Measurements from ENCODE around the gene JPT1.
A peak's percentile ranks its signal among the peaks of the same experiment; 100 is the strongest.
"Not testable (repeated sequence)": the region's sequence is repeated elsewhere in the genome, so short reads cannot be mapped to it uniquely, and the experiment has no call there.

Gene JPT1, protein sequence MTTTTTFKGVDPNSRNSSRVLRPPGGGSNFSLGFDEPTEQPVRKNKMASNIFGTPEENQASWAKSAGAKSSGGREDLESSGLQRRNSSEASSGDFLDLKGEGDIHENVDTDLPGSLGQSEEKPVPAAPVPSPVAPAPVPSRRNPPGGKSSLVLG

DNA sequence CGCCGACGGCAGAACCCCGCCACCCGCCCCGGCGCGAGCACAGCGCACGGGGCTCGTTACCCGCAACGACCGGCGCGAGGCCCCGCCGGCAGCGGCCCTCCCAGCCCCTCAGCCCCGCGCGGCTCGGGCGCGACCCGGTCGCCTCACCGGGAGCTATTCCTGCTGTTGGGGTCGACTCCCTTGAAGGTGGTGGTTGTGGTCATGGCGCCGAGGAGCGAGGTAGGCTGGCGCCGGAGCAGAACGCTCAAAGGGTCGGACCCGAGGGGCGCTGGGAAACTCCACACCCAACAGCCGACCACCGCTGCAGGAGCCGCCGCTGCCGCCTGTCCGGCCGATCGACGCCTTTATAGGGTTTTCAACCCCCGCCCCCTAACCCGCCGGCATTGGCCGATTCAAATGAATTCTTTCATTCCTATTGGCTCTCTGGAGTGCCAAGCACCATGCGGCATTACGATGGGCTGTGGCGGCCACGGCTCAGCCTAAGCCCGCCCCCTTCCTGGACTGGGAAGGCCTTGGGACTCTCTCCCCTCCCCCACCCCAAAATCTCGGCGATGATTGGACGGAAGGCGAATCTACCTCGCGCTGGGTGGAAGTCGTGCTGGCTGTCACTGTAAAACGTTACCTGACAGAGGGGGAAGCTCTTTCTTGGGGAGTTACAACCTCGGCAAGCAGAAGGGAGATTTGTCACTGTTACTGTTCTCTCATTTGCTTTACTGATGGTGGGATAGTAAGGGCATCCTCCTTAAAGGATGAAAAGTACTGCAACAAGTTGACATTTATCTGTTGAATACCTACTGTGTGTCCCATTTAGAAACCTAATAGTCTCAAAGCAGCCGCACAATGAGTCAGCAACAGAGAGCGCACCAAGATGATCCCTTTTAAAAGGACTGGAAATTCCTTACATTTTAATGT lies at the start of gene JPT1:
Gene JPT1, minus strand, starts transcription at position 318 of the 912 bp plus-strand sequence. Its CDS starts 115 bp downstream, at position 203.
- DNase-seq: peak; percentile 98

DNA sequence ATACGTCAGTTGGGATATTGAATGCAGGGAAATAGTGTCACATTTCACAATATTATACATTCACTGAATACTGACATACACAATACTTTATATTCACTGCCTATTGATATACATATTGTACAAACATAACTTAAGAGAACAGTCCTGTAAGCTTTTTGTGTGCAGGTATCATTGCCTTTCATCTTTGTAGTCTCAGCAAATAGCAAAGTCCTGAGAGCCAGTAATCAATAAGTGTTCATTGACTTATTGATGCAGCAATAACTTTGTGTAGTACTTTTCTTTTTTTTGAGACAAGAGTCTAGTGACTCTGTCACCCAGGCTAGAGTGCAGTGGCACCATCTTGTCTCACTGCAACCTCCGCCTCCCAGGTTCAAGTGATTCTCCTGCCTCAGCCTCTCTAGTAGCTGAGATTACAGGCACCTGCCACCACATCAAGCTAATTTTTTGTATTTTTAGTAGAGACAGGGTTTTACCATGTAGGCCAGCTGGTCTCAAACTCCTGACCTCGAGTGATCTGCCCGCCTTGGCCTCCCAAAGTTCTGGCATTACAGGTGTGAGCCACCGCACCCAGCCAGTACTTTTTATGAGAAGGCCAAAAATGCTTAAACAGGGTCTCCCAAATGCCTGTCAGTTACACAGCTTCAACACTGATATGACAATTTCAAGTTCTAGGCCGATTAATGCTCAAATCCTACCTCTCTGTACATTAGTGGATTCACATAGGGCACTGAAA lies 45.7 kb upstream of the JPT1 start:
- no peak for DNase-seq

DNA sequence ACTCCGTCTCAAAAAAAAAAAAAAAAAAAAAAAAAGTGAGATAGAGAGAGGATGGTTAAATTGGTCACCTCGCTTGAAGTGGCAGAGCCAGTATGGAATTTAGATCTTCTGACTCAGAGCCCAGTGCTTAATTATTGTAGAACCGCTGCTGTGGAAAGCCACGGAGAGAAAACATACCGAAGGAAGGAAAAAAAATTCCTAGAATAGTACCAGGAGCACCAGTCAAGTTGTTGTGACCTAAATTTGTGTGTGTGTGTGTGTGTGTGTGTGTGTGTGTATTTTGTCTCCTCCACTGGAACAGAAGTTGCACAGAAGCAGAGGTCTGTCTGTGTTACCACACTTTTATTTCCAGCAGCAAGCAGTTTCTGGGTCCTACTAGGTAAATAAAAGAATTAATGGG lies 40.6 kb upstream of the JPT1 start:
- no peak for DNase-seq

DNA sequence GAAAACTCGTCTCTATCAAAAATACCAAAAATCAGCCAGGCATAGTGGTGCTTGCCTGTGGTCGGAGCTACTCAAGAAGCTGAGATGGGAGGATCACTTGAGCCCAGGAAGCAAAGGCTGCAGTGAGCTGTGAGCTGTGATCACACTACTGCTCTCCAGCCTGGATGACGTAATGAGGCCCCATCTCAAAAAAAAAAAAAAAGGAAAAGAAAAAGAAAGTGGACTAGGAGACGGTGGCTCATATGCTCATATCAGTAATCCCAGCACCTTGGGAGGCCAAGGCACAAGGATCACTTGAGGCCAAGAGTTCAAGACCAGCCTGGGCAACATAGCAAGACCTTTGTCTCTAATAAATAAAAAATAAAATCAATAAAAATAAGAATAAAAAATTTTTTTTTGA lies 37.3 kb upstream of the JPT1 start:
- no peak for DNase-seq

DNA sequence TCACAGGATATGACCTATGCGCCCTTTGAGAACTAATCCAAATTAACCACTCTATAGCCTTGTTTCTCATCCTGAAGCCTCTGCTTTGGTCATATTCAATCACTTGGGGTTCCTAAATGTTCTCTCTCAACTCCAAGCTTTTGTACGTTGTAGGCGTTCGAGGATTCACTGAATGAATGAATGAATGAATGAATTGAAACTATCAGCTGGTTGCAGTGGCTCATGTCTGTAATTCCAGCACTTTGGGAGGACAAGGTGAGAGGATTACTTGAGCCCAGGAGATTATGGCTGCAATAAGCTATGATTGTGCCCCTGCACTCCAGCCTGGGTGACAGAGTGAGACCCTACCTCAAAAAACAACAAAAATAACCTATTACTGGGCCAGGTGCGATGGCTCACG lies 34.3 kb upstream of the JPT1 start:
- DNase-seq: no peak

DNA sequence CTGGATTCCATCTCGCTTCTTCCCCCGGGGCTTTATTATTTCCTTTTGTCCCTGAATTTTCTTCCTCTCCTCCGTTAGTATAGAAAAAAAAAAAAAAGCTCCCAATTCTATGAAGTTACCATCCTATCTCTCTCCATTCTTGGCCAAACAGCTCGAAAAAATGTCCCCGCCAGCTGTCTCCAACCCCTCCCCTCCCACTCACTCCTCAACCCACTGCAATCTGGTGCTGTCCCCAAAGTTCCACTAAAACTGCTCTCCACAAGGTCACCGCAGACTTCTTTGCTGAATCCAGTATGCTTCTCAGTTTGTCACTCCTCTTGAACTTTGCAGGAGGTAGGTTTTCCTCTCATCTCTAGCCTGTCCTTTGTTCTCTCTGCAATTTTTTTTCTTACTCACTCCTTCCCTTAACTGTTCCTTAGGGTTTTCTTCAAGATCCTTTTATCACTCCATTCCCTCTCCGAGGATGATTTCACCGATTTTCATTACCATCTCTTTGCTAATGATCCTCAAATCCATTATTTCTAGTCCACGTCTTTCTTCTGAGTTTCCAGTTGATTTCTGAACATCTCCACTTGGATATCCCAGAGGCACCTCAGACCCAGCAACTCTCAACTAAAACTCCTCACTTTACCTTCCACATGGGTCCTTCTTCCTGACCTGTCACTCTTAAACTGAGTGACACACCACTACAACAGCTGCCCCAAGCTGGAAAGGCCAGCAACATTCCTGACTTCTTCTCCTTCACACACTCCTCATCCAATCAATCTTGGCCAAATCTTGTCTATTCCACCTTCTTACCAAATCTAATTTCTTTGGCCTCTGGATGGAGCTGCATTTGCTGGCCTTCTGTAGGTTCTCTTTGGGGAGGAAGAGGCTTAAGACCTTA lies 29.9 kb upstream of the JPT1 start:
- no peak for DNase-seq

DNA sequence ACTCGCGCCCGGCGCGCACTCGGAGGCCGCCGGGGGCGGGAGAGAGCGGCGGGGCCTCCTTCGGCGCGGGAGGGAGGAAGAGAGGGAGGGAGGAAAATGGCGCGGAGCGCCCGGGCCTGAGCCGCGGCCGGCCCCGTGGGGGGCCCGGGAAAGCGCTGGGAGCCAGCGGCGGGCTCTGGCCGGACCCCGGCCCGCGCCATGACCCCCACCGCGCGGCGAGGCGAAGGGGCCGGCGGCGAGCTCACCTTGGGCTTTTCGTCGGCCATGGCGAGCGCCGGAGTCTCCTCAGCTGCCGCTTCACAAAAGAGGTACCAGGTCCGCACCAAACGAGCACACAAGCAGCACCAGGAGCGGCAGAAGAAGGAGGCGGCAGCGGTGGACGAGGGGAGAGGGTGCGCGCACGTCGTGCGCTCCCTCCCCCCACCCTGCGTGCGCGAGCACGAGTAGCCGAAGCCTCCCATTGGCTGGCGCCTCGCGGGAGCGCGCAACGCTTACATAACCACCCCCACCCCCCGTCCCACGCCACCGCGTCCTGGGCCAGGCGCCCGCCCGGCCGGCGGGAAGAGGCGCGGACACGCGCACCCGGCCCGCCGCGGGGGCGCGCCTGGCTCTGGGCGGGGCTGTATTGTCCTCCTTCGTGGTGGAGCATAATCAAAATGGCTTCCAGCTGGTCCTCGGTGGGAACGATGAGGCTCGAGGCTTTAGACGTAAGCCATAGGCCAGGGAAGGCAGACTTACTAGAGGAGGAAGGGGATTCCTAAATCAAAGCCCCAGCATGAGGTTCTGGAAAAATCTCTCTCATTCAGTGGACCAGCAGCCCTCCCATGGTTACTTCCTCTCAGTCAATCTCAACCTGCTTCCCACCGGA lies 28.5 kb upstream of the JPT1 start, which contains the start of gene SUMO2:
Gene SUMO2, minus strand, starts transcription at position 391 of the 868 bp plus-strand sequence. Its CDS starts 125 bp downstream, at position 266.
- DNase-seq: peak; percentile 91

DNA sequence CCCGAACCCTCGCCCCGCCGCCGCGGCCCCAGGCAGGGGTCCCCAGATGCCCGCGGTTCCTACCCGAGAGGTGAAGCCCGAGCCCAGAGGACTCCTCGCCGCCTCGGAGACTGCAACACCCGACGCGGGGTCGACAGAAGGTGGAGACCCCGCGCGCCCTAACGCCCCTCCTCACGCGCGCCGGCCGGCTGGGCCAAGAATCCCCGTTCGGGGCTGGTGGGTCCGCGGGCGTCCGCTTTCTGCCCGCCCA lies 27.9 kb upstream of the JPT1 start:
- peak; percentile 41 for DNase-seq

DNA sequence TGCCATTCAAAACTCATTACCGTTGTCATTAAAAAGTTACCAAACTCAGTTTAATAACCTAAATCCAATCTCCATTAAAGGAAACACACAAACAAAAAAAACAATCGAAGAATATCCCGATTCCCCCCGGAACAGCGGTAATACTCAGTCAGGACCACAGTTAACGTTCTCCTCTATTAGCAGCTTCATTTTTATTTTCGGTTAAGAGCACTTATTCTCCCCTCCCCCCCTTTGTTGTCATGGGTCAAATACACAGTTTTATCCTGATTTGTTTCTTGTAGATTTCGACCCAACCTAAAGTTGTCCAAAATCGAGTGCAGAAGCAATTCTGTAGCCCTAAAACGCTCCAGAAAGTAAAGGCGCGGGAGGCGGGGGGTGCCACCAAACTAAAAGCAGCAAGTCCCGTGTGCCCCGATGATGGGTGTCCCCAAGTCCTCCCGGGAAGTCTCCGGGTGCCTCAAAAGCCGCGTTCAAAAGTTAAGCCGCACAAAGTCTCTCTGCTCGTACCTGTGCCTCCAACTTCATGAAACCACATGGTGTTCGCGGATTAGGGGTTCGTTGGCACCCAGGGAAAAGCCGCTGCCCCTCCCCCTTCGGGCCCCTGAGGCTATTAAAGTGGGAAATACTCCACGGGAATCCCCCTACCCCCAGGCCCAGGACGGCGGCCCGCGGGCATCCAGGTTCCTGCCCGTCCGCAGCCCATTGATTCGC lies 27.5 kb upstream of the JPT1 start:
- DNase-seq: no peak

DNA sequence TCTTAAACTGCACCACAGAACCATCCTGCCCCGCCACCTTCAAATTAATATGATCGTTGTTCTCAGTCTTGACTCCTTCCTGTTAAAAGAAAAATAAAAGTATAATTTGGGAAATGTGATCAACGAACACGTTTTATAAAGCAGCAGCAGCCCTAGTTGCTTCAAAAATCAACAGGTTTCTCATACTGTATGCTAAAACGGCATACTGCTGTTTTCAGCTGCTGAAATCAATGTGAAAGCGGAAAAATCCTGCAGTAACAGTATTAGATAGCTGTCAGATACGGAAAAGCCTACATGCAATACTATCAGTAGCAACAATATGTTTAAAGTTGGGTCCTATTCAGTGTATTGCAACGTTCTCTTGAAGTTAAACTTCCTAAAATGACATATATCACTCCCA lies 26.8 kb upstream of the JPT1 start:
- DNase-seq: no peak

DNA sequence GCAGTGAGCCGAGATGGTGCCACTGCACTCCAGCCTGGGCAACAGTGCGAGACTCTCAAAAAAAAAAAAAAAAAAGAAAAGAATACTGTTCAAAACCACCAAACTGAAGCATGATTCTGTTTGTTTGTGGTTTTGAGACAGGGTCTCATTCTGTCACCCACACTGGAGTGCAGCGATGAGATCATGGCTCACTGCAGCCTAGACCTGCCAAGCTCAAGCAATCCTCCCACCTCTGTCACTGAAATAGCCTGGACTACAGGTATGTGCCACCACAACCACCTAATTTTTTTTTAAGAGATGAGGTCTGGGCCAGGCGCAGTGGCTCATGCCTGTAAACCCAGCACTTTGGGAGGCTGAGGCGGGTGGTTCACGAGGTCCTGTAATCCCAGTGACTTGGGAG lies 24.1 kb upstream of the JPT1 start:
- no peak for DNase-seq

DNA sequence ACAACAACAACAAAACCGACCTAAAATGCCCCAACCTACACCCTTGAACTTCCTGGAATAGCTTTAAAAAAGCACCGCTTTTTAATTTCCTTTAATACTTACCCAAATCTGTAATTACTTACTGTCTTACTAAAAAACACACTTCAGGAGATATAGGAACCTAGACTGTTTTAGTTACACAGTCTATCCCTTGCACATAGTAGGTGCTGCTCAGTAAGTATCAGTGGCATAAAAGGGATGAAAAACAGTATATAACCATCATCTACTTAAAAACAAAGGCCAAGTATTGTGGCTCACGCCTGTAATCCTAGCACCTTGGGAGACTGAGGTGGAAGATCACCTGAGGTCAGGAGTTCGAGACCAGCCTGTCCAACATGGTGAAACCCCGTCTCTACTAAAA lies 22.3 kb upstream of the JPT1 start:
- DNase-seq: no peak

DNA sequence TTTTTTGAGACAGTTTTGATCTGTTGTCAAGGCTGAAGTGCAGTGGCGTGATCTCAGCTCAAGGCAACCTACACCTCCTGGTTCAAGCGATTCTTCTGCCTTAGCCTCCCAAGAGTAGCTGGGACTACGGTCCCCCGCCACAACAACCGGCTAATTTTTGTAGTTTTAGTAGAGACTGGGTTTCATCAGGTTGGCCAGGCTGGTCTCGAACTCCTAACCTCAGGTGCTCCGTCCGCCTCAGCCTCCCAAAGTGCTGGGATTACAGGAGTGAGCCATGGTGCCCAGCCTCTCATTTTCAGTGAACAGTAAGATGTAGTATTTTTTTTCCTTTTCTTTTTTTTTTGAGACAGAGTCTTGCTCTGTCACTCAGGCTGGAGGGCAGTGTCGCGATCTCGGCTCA lies 20.7 kb upstream of the JPT1 start:
- DNase-seq: no peak

DNA sequence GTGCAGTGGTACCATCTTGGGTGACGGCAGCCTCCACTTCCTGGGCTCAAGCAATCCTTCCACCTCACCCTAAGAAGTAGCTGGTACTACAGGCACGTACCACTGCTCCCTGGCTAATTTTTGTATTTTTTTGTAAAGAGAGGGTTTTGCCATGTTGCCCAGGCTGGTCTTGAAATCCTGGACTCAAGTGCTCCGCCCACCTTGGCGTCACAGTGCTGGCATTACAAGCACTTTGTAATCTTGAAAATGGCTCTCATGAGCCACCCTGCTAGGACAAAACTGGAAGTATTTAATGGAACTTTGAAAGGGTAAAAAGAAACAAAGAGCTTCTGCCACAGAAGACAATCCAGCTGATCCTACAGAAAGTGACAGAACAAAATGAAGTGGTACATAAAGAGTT lies 19.2 kb upstream of the JPT1 start:
- no peak for DNase-seq

DNA sequence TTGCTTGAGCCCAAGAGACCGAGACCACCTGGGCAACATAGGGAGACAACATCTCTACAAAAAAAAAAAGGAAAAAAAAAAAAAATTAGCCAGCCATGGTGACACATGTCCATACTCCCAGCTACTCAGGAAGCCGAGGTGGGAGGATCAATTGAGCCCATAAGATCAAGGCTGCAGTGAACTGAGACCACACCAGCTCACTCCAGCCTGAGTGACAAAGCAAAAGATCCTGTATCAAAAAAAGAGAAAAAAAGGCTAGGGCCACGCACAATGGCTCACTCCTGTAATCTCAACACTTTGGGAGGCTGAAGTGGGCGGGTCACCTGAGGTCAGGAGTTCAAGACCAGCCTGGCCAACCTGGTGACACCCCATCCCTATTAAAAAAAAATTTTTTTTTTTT lies 14.7 kb upstream of the JPT1 start:
- no peak for DNase-seq

DNA sequence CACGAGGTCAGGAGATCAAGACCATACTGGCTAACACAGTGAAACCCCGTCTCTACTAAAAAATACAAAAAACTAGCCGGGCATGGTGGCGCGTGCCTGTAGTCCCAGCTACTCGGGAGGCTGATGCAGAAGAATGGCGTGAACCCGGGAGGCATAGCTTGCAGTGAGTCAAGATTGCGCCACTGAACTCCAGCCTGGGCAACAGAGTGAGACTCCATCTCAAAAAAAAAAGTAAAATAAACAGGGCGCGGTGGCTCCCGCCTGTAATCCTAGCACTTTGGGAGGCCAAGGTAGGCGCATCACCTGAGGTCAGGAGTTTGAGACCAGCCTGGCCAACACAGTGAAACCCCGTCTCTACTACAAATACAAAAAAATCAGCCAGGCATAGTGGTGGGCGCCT lies 10.3 kb upstream of the JPT1 start:
- not testable (repeated sequence) for DNase-seq

DNA sequence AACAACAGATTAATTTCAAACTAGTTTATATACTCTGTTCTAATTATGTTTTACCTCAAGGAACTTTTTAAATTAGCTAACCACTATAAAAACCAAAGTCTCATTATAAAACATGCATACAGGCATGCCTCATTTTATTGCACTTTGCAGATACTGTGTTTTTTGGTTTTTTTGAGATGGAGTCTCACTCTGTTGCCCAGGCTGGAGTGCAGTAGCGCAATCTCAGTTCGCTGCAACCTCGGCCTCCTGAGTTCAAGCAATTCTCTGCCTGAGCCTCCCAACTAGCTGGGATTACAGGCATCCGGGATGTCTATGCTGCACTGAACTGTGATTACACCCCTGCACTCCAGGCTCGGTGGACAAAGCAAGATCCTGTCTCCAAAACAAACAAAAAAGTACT lies 8.8 kb upstream of the JPT1 start:
- DNase-seq: no peak

DNA sequence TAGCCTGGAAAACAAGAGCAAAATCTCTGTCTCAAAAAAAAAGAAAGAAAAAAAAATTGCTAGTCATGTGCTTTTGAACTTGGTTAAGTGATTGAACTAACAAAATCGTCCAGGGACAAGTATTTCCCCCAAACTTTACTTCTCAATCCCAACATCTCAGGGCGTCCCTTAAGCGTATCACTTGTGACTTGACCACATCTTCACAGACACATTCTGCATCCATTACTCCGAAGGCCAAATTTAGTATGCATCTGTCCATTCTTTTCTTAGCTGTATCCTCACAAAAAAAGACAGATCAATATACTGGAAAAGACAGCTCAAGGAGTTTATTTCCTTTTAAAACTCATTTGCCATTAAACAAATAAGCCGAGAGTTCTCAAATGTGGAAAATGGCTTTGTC lies 5.9 kb upstream of the JPT1 start:
- no peak for DNase-seq

DNA sequence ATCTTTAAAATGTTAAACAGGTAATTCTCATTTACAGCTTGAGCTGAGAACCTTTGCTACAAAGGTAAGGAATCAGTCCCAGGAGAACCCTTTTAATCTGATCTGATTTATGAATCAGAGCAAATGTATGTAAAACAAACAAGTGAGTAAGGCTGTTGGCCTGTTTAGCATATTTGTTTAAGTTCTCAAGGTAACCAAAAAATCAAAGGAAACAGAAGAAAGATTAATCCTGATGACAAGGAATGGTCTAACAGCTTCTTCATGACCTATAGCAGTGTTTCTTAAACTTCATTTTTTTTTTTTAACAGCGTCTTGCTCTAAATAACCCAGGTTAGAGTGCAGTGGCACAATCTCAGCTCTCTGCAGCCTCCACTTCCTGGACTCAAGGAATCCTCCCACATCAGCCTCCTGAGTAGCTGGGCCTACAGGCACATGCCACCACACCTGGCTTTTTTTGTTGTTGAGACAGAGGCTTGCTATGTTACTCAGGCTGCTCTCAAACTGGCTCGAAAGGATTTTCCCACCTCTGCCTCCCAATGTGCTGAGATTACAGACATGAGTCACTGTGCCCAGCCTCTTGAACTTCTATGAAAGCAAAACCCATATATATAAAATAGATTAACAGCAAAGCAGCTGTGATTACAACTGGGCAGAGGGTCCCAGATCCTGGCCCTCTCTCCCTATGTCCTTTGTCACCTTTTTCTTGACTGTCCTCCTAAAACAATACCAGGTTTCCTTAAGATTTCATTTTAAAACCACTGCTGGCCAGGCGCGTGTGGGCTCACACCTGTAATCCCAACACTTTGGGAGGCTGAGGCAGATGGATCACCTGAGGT lies 5.1 kb upstream of the JPT1 start:
- DNase-seq: no peak

DNA sequence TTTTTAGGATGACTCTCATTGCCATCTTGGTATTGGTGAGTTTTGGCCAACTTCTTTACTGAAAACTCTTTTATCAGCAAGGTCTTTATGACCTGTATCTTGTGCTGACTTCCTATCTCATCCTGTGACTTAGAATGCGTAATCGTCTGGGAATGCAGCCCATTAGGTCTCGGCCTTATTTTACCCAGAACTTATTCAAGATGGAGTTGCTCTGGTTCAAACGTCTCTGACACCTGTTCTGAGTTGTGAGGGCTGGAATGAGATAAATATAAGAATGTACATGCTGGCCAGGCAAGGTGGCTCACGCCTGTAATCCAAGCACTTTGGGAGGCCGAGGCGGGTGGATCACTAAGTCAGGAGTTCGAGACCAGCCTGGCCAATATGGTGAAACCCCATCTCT lies 4.2 kb upstream of the JPT1 start:
- DNase-seq: not testable (repeated sequence)
